HuH-7 (cell line): ENCODE data around the gene STXBP1.
"Not testable (repeated sequence)": the region's sequence is repeated elsewhere in the genome, so short reads cannot be mapped to it uniquely, and the experiment has no call there.

Experiments used
- DNase-seq: peaks from one replicate; pipeline ENCODE4 v3.0.0; 2011; ENCODE audit warnings: low spot score

The STXBP1 gene

DNA sequence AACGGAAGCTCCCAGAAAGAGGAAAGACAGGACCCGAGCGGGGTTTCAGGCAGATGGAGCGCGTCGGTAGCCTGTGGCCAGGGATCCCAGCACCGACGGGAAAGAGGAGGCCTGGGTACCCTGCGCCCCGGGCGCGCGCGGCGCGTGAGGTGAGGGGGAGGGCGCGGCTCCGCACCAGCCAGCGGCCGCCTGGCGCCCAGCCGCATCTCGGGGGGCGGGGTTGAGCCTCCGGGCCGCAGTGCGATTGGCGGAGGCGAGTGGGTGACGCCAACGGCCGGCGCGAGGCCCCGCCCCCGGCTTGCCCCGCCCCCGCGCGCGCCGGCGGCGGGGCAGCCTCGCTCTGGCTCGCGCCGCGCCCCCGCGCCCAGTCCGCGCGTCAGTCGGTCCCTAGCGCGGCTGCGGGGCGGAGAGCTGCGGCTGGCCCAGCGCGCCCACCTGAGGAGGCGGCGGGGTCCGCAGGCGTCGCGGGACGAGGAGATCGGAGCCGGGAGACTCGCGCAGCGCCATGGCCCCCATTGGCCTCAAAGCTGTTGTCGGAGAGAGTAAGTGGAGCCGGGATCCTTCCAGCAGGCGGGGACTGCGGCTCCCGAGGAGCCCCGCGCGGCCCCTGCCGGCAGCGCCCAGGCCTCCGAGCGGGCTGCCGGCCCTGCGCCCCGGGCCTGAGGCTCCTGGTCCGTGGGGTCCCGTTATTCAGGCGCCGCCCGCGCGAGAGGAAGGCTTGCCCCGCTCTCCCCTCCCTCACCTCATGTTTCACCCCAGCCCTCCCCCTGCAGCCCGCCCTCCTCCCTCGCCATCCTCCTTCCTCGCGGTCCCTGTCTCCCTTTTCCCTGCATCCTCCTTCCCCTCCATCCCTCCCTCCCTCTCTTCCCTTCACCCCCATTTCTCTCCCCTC is at the start of gene STXBP1:
Gene STXBP1, plus strand, starts transcription at position 379 of the 892 bp plus-strand sequence. Its CDS starts 127 bp downstream, at position 506.
- DNase-seq = peak; percentile 92

GRCh38 chr9:127562279-127562796 is 49.7 kb upstream of the STXBP1 start:
- DNase-seq = no peak

- DNase-seq = no peak
Measured at GRCh38 chr9:127562841-127563401, 49.2 kb upstream of the STXBP1 start.

GRCh38 chr9:127563579-127563978 is 48.5 kb upstream of the STXBP1 start:
- DNase-seq = no peak

DNA sequence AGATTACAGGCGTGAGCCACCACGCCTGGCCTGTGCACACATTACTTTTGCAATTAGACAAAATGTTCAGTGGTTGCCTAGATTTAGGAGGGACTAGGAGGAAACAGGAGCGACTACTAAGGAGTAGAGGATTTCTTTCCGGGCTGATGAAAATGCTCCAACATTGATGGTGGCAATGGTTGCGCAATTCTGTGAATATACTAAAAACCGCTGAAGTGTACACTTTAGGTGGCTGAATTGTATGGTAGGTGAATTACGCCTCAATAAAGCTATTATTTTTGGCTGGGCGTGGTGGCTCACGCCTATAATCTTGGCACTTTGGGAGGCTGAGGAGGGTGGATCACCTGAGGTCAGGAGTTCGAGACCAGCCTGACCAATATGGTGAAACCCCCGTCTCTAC is 46.8 kb upstream of the STXBP1 start:
- DNase-seq = no peak

DNA sequence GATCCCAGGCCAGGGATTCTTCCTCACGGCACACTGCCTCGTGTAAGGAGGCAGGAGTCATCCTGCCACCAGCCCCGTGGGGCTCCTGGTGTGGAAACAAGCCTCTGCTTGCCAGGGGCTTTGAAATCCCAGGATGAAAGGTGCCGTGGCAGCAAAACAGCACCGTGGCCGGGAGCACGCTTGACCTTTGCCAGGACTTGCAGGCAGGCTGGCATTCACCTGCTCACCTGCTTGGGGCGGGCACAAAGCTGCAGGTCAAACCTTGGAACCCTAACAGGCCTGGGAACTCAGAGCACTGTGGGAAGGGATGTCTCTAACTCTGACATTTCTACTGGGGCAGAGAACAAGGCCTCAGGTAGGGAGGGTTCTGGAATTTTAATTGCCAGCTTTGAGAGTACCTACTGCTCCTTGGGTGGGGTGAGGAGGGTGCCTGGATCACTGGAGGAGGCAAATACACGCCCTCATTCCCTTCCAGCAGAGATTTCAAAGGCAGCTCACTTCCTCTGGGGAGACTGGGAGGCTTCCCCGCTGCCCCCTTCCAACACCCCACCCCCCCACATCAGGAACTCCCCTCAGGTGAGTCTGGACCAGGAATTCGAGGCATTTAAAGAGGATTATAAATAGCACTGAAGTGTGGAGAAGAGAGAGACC is 45.6 kb upstream of the STXBP1 start:
- no peak for DNase-seq

DNA sequence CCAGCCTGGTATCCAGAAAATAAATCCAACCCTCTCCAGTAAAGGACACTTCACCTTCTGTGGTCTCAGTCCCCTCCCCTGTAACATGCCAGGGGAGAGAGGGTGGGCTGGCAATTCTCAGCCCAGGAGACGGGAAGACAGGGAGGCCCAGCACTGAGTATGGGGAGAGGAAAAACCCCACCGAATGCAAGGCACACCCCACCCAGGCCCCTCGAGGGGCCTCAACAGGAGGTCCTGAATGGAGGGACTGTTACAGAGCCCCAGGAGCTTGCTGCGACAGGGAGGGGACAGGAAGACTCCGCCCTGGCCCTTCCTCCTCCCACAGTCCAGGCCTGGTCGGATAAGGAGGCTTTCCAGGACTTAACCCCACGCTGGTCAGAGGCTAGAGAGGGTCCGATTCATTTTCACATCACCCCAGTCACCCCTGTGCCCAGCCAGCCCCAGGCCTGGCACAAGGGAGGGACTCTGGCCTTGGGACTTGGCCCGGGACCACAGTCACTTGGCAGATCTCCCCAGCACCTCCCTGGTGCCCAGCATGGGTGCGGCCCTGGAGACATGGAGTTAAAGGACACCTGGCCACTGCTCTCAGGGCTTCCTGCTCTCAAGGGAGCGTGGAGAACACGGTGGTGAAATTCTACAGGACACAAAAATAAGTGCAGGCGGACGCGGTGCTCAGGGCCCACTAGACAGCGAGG is 44.9 kb upstream of the STXBP1 start:
- DNase-seq = peak; percentile 57

DNA sequence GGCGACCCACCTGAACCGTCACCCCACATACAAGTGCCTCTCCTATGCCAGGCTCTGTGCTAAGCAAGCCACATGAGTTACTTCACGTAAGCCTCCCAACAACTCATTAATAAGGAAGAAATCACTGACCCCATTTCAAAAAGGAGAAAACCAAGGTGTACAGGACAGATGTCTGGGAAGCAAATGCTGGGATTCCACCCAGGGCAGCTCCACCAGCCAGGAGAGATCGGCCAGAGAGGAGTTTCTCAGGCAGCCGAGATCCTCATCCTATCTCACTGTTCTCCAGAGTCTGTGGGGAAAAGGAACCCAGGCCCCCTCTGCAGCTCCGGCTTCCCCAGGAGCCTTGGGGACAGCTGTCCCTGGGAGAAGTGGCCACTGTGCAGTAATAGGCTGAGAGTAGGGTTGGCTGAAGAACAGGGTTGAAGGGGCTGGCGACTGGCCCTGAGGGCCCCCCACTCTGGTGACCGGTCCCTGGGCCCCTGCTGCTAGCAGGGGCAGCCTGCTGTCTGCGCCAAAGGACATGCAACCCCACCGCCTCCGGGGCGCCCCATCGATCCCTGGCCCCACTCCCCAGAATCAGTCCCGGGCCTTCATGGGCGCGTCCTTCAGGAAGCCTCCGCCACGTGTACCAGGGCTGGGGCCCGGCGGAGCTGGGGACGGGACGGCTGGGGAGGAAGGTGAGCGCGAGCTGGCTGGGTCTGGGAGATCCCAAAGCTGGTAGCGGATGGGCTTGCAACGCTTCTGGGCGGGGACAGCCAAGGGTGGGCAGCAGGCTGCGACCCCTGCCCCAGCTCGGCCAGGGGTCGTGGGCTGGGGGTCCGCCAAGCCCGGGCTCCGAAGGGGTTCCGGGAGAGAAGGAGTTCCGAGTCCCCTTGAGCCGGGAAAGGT is 44.1 kb upstream of the STXBP1 start:
- DNase-seq = no peak

DNA sequence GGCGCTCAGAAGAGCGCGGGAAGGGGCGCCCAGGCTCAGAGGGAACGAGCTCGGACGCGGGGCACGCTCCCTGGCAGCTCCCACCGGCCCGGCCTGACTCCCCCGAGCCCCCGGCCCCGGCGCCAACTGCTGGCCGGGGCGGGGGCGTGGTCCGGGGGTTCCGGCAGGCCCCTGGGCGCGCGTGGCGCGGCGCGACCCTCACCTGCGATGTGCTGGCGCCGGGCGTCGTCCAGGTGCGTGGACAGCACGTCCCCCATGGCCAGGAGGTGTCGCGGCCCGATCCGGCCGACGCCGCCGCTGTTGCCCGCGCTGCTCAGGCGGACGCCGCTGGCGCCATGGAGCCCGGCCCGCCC is 43.5 kb upstream of the STXBP1 start:
- DNase-seq = no peak

DNA sequence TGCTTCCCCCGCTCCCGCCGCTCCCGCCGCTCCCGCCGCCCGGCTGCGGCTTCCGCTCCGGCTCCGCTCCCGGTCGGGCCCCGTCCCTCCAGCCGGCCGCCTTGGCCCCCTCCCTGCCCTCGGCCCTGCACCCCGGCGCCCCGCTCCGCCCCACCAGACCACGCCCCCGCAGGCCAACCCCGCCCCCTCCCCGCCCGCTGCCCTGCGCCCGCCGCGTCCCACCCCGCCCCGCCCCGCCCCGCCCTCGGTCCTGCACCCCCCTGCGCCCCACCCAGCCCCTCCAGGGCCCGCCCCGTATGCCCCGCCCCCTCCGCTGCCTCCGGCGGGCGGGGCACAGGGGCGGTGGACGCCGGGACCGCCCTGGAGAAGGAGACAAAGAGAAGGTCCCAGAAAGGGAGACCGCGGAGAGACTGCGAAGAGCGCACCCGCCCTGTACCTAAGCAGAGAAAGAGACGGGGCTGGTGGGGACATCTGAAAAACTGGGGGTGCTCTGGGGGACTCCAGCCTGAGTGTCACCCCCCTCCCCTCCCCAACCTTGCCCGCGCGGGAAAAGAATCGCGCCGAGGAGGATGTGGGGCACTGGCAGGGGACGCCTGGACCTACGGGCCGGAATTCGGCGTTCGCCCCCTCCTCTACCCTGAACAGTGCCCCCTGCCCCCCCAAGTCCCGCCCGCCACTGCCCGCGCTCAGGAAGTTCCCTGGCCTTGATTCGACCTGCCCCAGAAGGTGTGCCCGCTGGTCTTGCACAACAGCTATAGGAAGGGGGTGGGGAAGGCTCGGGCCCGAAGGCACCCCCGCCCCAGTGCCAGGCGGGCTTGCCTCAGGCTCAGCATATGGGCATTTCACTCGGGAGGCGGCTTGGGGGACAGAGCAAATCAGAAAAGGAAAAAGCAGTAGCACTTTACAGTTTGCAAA is 42.8 kb upstream of the STXBP1 start:
- peak; percentile 92 for DNase-seq

DNA sequence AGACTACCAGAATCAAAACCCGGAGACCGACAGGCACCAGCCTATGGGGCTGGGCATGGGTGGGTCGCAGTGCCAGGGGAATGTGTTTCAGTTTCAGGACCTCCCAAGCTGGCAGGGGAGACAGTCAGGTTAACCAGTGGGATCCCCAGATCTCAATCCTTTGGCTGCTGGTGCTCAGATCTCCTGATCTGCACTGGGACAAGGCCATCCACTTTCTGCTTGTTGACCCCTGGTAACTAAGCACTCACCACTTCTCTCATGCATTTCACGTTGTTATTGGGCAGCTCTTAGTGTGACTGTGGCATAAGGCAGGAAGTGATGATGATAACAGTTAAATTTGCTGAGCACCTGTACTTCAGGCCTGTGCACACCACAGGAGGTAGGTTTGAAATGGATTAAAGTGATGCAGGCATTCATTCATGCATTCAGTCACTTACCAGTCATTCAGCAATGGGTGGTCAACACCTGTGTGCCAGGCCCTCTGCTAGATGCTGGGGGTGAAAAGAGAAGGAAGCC is 42.1 kb upstream of the STXBP1 start:
- DNase-seq = no peak

DNA sequence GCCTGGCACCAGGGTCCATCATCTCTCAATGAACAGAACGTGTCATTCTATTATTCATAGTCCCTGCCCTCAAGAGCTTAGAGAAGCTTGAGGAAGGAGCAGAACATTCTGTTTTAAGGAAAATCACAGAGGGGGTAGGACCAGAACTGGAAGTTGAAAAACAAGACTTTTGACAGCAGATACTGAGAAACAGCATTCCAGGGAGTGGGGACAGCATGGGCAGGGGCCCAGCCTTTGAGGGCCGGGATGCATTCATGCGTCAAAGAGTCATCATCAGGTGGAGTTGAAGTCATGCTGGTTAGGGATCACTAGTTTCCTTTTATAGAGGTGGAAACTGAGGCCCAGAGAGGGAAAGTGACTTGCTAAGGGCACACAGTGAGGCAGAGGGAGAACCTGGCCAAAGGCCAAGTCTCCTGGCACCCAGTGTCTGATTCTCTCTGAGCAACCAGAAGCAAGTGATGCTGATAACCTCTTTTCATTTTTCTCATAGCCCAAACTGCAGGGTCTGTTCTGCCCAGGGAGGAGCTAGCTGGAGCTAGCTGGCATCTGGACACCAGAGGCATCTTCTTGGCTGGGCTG is 41.5 kb upstream of the STXBP1 start:
- DNase-seq = no peak

DNA sequence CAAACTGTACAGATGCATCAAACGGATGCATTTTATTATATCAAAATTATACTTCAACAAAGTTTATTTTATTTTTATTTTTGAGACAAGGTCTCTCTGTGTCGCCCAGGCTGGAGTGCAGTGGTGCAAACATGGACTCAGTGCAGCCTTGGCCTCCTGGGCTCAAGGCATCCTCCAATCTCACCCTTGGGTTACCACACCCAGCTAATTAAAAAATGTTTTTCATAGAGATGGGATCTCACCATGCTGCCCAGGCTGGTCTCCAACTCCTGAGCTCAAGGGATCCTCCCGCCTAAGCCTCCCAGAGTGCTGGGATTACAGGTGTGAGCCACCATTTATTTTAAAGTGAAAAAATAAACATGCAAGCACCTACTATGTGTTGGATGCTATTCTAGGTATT is 40.1 kb upstream of the STXBP1 start:
- no peak for DNase-seq

DNA sequence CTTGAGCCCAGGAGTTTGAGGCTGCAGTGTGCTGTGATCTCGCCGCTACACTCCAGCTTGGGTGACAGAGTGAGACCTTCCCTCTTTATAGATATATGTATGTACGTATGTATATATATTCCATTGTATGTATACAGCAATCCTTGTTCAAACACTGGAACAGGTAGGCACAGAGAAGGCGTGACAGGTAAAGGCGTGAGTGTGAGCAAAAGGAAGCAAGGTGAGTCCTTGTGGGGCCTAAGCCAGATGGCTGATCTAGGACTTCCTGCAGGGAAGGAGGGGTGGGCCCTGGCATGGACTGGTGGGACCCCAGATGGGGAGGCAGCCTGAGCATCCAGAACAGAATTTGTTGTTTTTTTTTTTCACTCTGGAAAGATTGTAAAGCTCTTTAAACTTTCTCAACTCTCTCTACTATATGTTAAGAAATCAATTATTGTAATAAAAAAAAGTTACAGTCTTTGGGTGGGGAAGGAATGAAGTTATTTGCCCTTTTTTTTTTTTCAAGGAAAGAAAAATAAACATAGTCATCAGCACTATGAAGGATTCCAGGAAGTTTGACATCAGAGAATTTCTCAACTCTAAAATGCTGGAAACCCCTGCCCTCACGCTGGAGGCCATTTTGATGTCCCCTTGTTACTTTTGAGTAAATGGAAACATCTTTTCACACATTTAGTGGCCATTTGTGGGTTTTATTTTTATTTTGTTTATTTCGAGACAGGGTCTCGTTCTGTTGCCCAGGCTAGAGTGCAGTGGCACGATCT is 38.9 kb upstream of the STXBP1 start:
- DNase-seq = no peak

GRCh38 chr9:127574072-127574993 is 37.7 kb upstream of the STXBP1 start:
- no peak for DNase-seq

DNA sequence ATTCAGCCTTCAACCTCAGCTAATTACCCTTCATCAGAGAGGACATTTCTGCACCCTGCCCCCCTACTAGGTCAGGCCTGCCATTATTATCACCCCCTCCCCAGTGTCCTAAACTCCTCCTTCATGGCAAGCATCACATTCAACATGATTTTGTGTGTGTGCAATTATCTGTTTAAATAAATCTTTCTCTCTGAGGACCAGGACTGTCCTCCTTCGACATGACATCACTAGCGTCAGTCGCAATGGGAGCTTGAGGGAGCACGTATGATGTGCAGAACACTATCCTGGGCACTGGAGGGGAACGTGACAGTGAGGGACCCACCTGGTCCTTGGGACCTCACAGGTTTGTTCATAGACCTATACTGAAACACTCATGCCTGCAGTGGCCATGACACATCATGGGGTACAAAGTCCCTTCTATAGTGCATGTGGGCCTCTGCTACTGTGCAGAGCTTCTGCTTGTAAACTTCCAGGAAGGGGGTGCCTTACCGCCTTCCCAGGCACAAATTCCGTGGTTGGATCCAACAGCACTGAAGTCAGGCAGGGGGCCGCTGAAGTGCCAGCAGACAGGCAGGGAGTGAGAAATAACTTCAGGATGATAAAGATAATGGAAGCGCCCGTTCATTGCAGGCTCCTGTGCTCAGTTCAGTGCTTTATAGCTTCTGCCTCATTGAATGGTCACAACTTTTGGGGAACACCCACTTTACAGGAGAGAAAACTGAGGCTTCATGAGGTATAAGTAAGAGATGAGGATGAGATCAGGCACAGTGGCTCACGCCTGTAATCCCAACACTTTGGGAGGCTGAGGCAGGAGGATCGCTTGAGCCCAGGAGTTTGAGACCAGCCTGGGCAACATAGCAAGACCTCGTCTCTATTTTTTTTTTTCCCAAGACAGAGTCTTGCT is 36.0 kb upstream of the STXBP1 start:
- DNase-seq = peak; percentile 75

- DNase-seq = not testable (repeated sequence)
Measured at GRCh38 chr9:127577194-127577593, 34.9 kb upstream of the STXBP1 start.
